IPS DF 6.9 (cell line): ENCODE data around the gene NEDD1.

Experiments used
- DNase-seq: peaks from one replicate; pipeline ENCODE4 v3.0.0-alpha.2; 2013; ENCODE audit warnings: low read depth, low spot score
- H3K27ac ChIP-seq: one replicate; pipeline ENCODE4 v1.5.1; 2013; ENCODE audit warnings: low read length, control low read depth
- H3K27me3 ChIP-seq: 2 replicates; pipeline ENCODE4 v1.6.1; 2013; ENCODE audit warnings: mild to moderate bottlenecking, low read length; ENCODE audit not compliant: control insufficient read depth, insufficient read depth
- H3K36me3 ChIP-seq: 2 replicates; pipeline ENCODE4 v1.6.1; 2013; ENCODE audit warnings: low read length; ENCODE audit not compliant: control insufficient read depth, insufficient read depth
- H3K4me1 ChIP-seq: 2 replicates; pipeline ENCODE4 v1.6.1; 2013; ENCODE audit warnings: low read length; ENCODE audit not compliant: control insufficient read depth, insufficient read depth
- H3K4me3 ChIP-seq: 2 replicates; pipeline ENCODE4 v1.5.1; 2013; ENCODE audit warnings: mild to moderate bottlenecking, low read length
- H3K9me3 ChIP-seq: 2 replicates; pipeline ENCODE4 v1.6.1; 2013; ENCODE audit warnings: low read length, inconsistent platforms; ENCODE audit not compliant: control insufficient read depth, insufficient read depth
- WGBS: extraction: QIAGEN DNeasy Blood & Tissue Kit; methylation state at CpG from one replicate; pipeline ENCODE4 v1.1.7; 2013; ENCODE audit warnings: mixed read lengths, missing lambda C conversion rate; ENCODE audit not compliant: insufficient read length, insufficient coverage; 5-methylcytosine and 5-hydroxymethylcytosine counted together

NEDD1 gene

GRCh38 chr12:96901175-96901574 lies 5.9 kb upstream of the NEDD1 start:
- Histone ChIP-seq H3K9me3 (no peaks in the 10 kb centered on the region), H3K27ac (no peak overlapping the region), H3K27me3 (no peaks in the 10 kb centered on the region), H3K4me3 (no peak overlapping the region), H3K36me3 (no peaks in the 10 kb centered on the region), H3K4me1 (no peaks in the 10 kb centered on the region)
- DNase-seq: no peak

GRCh38 chr12:96902076-96902475 lies 5.0 kb upstream of the NEDD1 start:
- no peak for DNase-seq

GRCh38 chr12:96906498-96906848 lies 584 bp upstream of the NEDD1 start:
- WGBS: no CpG with 5 or more reads among the region's 9 CpGs
- Histone ChIP-seq H3K27me3 (no peaks in the 10 kb centered on the region), H3K36me3 (no peaks in the 10 kb centered on the region), H3K27ac (no peak overlapping the region), H3K4me3 (peak overlapping the region; percentile 63; the same call in 1 of the 2 replicates), H3K4me1 (no peaks in the 10 kb centered on the region), H3K9me3 (no peaks in the 10 kb centered on the region)
- DNase-seq: no peak

More at GRCh38 chr12:96902076-96902475, 5.0 kb upstream of the NEDD1 start:
- Histone ChIP-seq H3K4me3 (no peak overlapping the region), H3K4me1 (no peaks in the 10 kb centered on the region), H3K27ac (no peak overlapping the region), H3K36me3 (no peaks in the 10 kb centered on the region), H3K27me3 (no peaks in the 10 kb centered on the region), H3K9me3 (no peaks in the 10 kb centered on the region)
- no CpG with 5 or more reads among the region's 4 CpGs for WGBS

- no peak for DNase-seq
Observed at GRCh38 chr12:96907671-96908422, 790 bp downstream of the NEDD1 start.

GRCh38 chr12:96908423-96908675 lies 1.3 kb downstream of the NEDD1 start:
- Histone ChIP-seq H3K27me3 (no peaks in the 10 kb centered on the region), H3K27ac (no peak overlapping the region)

More at GRCh38 chr12:96907671-96908422, 790 bp downstream of the NEDD1 start:
- no peaks in the 10 kb centered on the region for H3K9me3 ChIP-seq
- H3K27ac ChIP-seq: no peak overlapping the region
- H3K4me1 ChIP-seq: no peaks in the 10 kb centered on the region
- peak overlapping the region; percentile 63; the same call in 1 of the 2 replicates for H3K4me3 ChIP-seq
- H3K27me3 ChIP-seq: no peaks in the 10 kb centered on the region
- no CpG with 5 or more reads among the region's 23 CpGs for WGBS
- H3K36me3 ChIP-seq: no peaks in the 10 kb centered on the region

GRCh38 chr12:96912261-96912660 lies 5.2 kb downstream of the NEDD1 start:
- Histone ChIP-seq H3K27ac (no peak overlapping the region), H3K36me3 (no peaks in the 10 kb centered on the region), H3K4me1 (no peaks in the 10 kb centered on the region), H3K9me3 (no peaks in the 10 kb centered on the region), H3K4me3 (no peak overlapping the region), H3K27me3 (no peaks in the 10 kb centered on the region)
- WGBS: no CpG with 5 or more reads among the region's 2 CpGs
- no peak for DNase-seq

More at GRCh38 chr12:96908423-96908675, 1.3 kb downstream of the NEDD1 start:
- Histone ChIP-seq H3K36me3 (no peaks in the 10 kb centered on the region), H3K4me1 (no peaks in the 10 kb centered on the region), H3K9me3 (no peaks in the 10 kb centered on the region), H3K4me3 (no peak overlapping the region)
- no peak for DNase-seq
- WGBS: no CpG with 5 or more reads among the region's 3 CpGs

- Histone ChIP-seq H3K27me3 (no peaks in the 10 kb centered on the region), H3K36me3 (no peaks in the 10 kb centered on the region), H3K4me1 (no peaks in the 10 kb centered on the region), H3K27ac (no peak overlapping the region), H3K9me3 (no peaks in the 10 kb centered on the region), H3K4me3 (no peak overlapping the region)
- WGBS: no CpG with 5 or more reads among the region's 2 CpGs
- no peak for DNase-seq
Observed at GRCh38 chr12:96912943-96913342, 5.9 kb downstream of the NEDD1 start.

GRCh38 chr12:96919510-96920210 lies 12.6 kb downstream of the NEDD1 start:
- no peaks in the 10 kb centered on the region for H3K36me3 ChIP-seq
- H3K27me3 ChIP-seq: no peaks in the 10 kb centered on the region
- no peaks in the 10 kb centered on the region for H3K9me3 ChIP-seq
- H3K4me1 ChIP-seq: no peaks in the 10 kb centered on the region; the same call in 1 of the 2 replicates
- H3K4me3 ChIP-seq: no peak overlapping the region
- DNase-seq: no peak
- no CpG with 5 or more reads among the region's 2 CpGs for WGBS
- no peak overlapping the region for H3K27ac ChIP-seq

GRCh38 chr12:96948782-96949181 lies 41.7 kb downstream of the NEDD1 start:
- Histone ChIP-seq H3K4me1 (no peaks in the 10 kb centered on the region; the same call in 1 of the 2 replicates), H3K27ac (no peak overlapping the region), H3K36me3 (0 out of 2 replicates have a peak, but pooled peaks cover 2% of the 10 kb centered on the region), H3K27me3 (no peaks in the 10 kb centered on the region), H3K4me3 (no peak overlapping the region), H3K9me3 (no peaks in the 10 kb centered on the region)
- no CpG with 5 or more reads among the region's 2 CpGs for WGBS
- DNase-seq: no peak

- H3K36me3 ChIP-seq: no peaks in the 10 kb centered on the region
- WGBS: no CpG with 5 or more reads among the region's 3 CpGs
- no peak overlapping the region for H3K4me3 ChIP-seq
- no peaks in the 10 kb centered on the region for H3K27me3 ChIP-seq
- H3K9me3 ChIP-seq: no peaks in the 10 kb centered on the region
- H3K4me1 ChIP-seq: no peaks in the 10 kb centered on the region
- H3K27ac ChIP-seq: no peak overlapping the region
- DNase-seq: no peak
Observed at GRCh38 chr12:96979532-96979931, 72.5 kb downstream of the NEDD1 start.

- no peaks in the 10 kb centered on the region for H3K4me1 ChIP-seq
- no CpG with 5 or more reads among the region's 6 CpGs for WGBS
- H3K4me3 ChIP-seq: no peak overlapping the region
- H3K9me3 ChIP-seq: no peaks in the 10 kb centered on the region
- H3K27me3 ChIP-seq: no peaks in the 10 kb centered on the region
- H3K27ac ChIP-seq: no peak overlapping the region
- no peak for DNase-seq
- no peaks in the 10 kb centered on the region for H3K36me3 ChIP-seq
Observed at GRCh38 chr12:96980991-96981414, 73.9 kb downstream of the NEDD1 start.
